ENCODE measurements around the gene ATXN7L1. TPM values are rescaled to one million over a fixed set of nuclear protein-coding genes. Genes with fewer than 3 reads are reported as not detected.

Gene ATXN7L1
- total and polyA plus RNA-seq, 2 of the 8 experiments (the other 6 are each of a cell fraction or from before 2014, with no cell fraction given) = 14.3 to 34.0 TPM

DNA sequence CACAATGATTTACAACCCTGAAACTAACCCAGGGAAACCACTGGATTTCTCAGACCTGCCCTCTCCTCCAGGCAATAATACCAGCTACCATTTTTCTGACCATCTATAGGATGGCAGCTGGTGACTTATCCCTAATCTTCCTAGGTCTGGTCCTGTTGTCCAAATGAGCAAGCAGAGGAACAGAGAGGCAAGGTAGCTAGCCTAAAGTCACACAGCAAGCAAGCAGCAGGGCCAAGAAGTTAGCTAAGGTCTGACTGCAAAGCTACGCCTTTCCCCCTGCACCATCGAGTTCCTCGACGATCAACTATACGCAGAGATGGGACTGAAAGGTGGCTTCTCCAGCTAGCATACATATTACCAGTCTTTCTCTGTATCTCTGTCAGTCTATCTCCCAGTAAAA is 25.3 kb downstream of the ATXN7L1 start:
- Histone ChIP-seq H3K23me2 (ENCODE audit: low read depth, low read length) (no peaks in the 10 kb centered on the region), H4K91ac (replicated peaks; ENCODE audit: insufficient read length, low read length) (no peak overlapping the region), H3K14ac (ENCODE audit: insufficient read length) (no peak overlapping the region), H2BK15ac (ENCODE audit: low read length) (no peak overlapping the region), H2BK5ac (ENCODE audit: low read depth, low read length) (no peak overlapping the region; the same call in 1 of the 2 replicates), H2AK5ac (ENCODE audit: low read depth, low read length) (peak overlapping the region; percentile 32; the same call in 1 of the 2 replicates), H3K36me3 (ENCODE audit: control insufficient read depth in 2 of 4, insufficient read depth in 4 of 4, low read length in 3 of 4) (no peaks in the 10 kb centered on the region; a peak in 1 of 8 replicates), H3K4ac (replicated peaks; ENCODE audit: insufficient read length, low read depth, low read length) (no peak overlapping the region), H4K5ac (ENCODE audit: insufficient read length, low read depth, low read length) (no peak overlapping the region), H3K9me3 (ENCODE audit: insufficient read depth in 2 of 2, low read depth in 1 of 2, low read length in 1 of 2) (no peaks in the 10 kb centered on the region), H3K18ac (ENCODE audit: extremely low read depth, low read length) (no peak overlapping the region), H2BK20ac (ENCODE audit: low read length) (0 out of 2 replicates have a peak overlapping the region, but pooled peaks have one; percentile 9), H2BK120ac (replicated peaks; ENCODE audit: low read depth, low read length) (peak overlapping the region; percentile 66), H3K4me2 (ENCODE audit: insufficient read depth in 1 of 2, low read depth in 2 of 2, low read length in 2 of 2) (no peak overlapping the region), H3K56ac (replicated peaks; ENCODE audit: insufficient read length, low read depth, low read length) (no peak overlapping the region), H4K20me1 (replicated peaks in 1 of 2; ENCODE audit: control insufficient read depth in 1 of 2, insufficient read depth in 2 of 2, low read length in 2 of 2) (peaks cover 8 to 26% of the 10 kb centered on the region in 2 experiments), H2BK12ac (ENCODE audit: low read depth, low read length) (no peak overlapping the region), H3K9ac (replicated peaks in 1 of 4; ENCODE audit: extremely low read depth in 1 of 4, low read depth in 3 of 4, low read length in 3 of 4) (no peak overlapping the region), H2AFZ (ENCODE audit: low read length) (no peak overlapping the region), H3K23ac (ENCODE audit: insufficient read length) (no peak overlapping the region), H3K79me1 (ENCODE audit: low read depth, low read length) (peaks cover 6% of the 10 kb centered on the region; the same call in 1 of the 2 replicates), H3K27me3 (replicated peaks in 1 of 4; ENCODE audit: control insufficient read depth in 3 of 4, extremely low read depth in 1 of 4, insufficient read depth in 3 of 4, low read length in 3 of 4) (no peaks in the 10 kb centered on the region), H3K79me2 (ENCODE audit: control insufficient read depth in 1 of 2, insufficient read depth in 2 of 2, low read length in 2 of 2) (peaks cover 0 to 34% of the 10 kb centered on the region in 2 experiments; a peak in 3 of 4 replicates), H3K27ac (ENCODE audit: low read depth, low read length) (no peak overlapping the region), H3K4me1 (replicated peaks in 1 of 4; ENCODE audit: control insufficient read depth in 3 of 4, insufficient read depth in 4 of 4, low read length in 3 of 4) (peaks cover 15 to 28% (median 19%) of the 10 kb centered on the region in 4 experiments), H3K4me3 (ENCODE audit: extremely low read depth in 1 of 4, insufficient read depth in 2 of 4, low read depth in 3 of 4, low read length in 4 of 4) (no peak overlapping the region), H4K8ac (ENCODE audit: extremely low read depth, insufficient read depth, low read length) (no peak overlapping the region)
- WGBS, 2 experiments (ENCODE audit: extremely low coverage in 1 of 2, insufficient coverage in 1 of 2, insufficient read length in 1 of 2, insufficient replicate concordance in 2 of 2, low coverage in 1 of 2, low lambda C conversion rate in 2 of 2, missing lambda C conversion rate in 1 of 2) = 93% methylated on average over 5 of the region's 5 CpGs; no CpG with 5 or more reads in 1 of the 2 experiments
- ChIA-PET CTCF (ENCODE audit: partially characterized antibody) (interaction anchor here (0.6 to 4.9 kb wide), 15 partner anchors 12 to 205 kb away, joined by 3 to 26 read pairs (median 5); partner anchors contain the start of gene ATXN7L1), POLR2A (ENCODE audit: partially characterized antibody) (interaction anchor here (1.0 to 2.6 kb wide), 3 partner anchors 8 to 10 kb away, joined by 4 to 8 read pairs (median 5); no protein-coding TSS in a partner anchor)
- TF ChIP-seq JUN (IDR thresholded peaks at IDR 0.05; ENCODE audit: low read depth, low read length) (no peak), BCL11A (IDR thresholded peaks at IDR 0.05; ENCODE audit: low read depth in 2 of 2, low read length in 2 of 2) (no peak), PHF8 (conservative IDR thresholded peaks at IDR 0.05; ENCODE audit: low read depth, low read length) (no peak), MAFK (IDR thresholded peaks at IDR 0.05; ENCODE audit: low read depth, low read length) (no peak), CHD1 (IDR thresholded peaks at IDR 0.05; ENCODE audit: low read depth, low read length) (no peak), KDM1A (IDR thresholded peaks at IDR 0.05; ENCODE audit: borderline replicate concordance, low read length) (peak; percentile 27; the same call in 1 of the 2 replicates), EP300 (IDR thresholded peaks at IDR 0.05; ENCODE audit: borderline replicate concordance in 1 of 2, low read depth in 2 of 2, low read length in 2 of 2) (no peak), BACH1 (IDR thresholded peaks at IDR 0.05; ENCODE audit: low read length) (no peak)
- FAIRE-seq = no peak
- no peak for DNase-seq (ENCODE audit: low read depth in 1 of 2, low spot score in 2 of 2)

Measured in H1 (cell line).